IMR-90 (cell line): ENCODE results near the gene SHC2. TPM values are rescaled to one million over a fixed set of nuclear protein-coding genes. Genes with fewer than 3 reads are reported as not detected.

Source experiments
- ATAC-seq: fragments of 200-7000 bp; cut with Tn5 transposase; 2 replicates; pipeline ENCODE4 v1.9.1; 2020; ENCODE audit warnings: low read depth, mild to moderate bottlenecking, moderate library complexity
- BruUV-seq: library from RNA; stranded (reverse); fragments of 400-500 nt; replicated peaks from 2 replicates; lab custom pipeline; 2021; lab: Mats Ljungman, UMichigan
- CTCF ChIA-PET: fragments of 300-600 bp; formaldehyde crosslinking; extraction: SDS; loops from one replicate; lab custom pipeline; 2021; ENCODE audit warnings: antibody characterized with exemption; lab: Yijun Ruan, JAX
- POLR2A ChIA-PET: fragments of 300-600 bp; sonication (Branson Sonifier 250); formaldehyde crosslinking; loops from one replicate; lab custom pipeline; 2022; ENCODE audit warnings: antibody characterized with exemption; ENCODE audit not compliant: unreplicated experiment; lab: Charles Lee
- DNase-seq: peaks from one replicate; pipeline ENCODE4 v3.0.0; 2013
- H2AFZ ChIP-seq: replicated peaks from 2 replicates; pipeline ENCODE3; 2013; ENCODE audit warnings: low read length, mild to moderate bottlenecking; ENCODE audit not compliant: poor library complexity
- H2AK5ac ChIP-seq: 2 replicates; pipeline ENCODE4 v1.6.1; 2013; ENCODE audit warnings: low read depth, low read length, inconsistent platforms
- H2AK9ac ChIP-seq: replicated peaks from 2 replicates; pipeline ENCODE3; 2013; ENCODE audit warnings: mild to moderate bottlenecking, low read depth, low read length, moderate library complexity; ENCODE audit not compliant: poor library complexity
- H2BK120ac ChIP-seq: 2 replicates; pipeline ENCODE4 v1.6.1; 2013; ENCODE audit warnings: low read depth, low read length, inconsistent platforms
- H2BK15ac ChIP-seq: 3 replicates; pipeline ENCODE4 v1.6.1; 2013; ENCODE audit warnings: low read depth, low read length, inconsistent platforms
- H2BK20ac ChIP-seq: 2 replicates; pipeline ENCODE4 v1.6.1; 2013; ENCODE audit warnings: low read depth, mild to moderate bottlenecking, inconsistent platforms, low read length, moderate library complexity
- H2BK5ac ChIP-seq: 2 replicates; pipeline ENCODE4 v1.6.1; 2013; ENCODE audit warnings: mild to moderate bottlenecking, low read depth, low read length, inconsistent platforms; ENCODE audit not compliant: poor library complexity, severe bottlenecking
- H3K14ac ChIP-seq: replicated peaks from 2 replicates; pipeline ENCODE4 v1.6.1; 2013; ENCODE audit warnings: low read depth, low read length, inconsistent platforms
- H3K18ac ChIP-seq: 2 replicates; pipeline ENCODE4 v1.6.1; 2013; ENCODE audit warnings: low read depth, low read length, control low read depth
- H3K23ac ChIP-seq: 2 replicates; pipeline ENCODE4 v1.6.1; 2013; ENCODE audit warnings: low read depth, low read length, inconsistent platforms
- H3K27ac ChIP-seq: 2 replicates; pipeline ENCODE4 v1.5.1; 2013; ENCODE audit warnings: mild to moderate bottlenecking, control low read depth, low read length; ENCODE audit not compliant: insufficient read depth
- H3K27me3 ChIP-seq: 2 replicates; pipeline ENCODE4 v1.6.1; 2013; ENCODE audit warnings: low read length; ENCODE audit not compliant: control insufficient read depth, insufficient read depth
- H3K36me3 ChIP-seq: 2 replicates; pipeline ENCODE4 v1.6.1; 2013; ENCODE audit warnings: low read length, mixed read lengths; ENCODE audit not compliant: control insufficient read depth, insufficient read depth
- H3K4ac ChIP-seq: 2 replicates; pipeline ENCODE4 v1.6.1; 2013; ENCODE audit warnings: low read depth, low read length, inconsistent platforms
- H3K4me1 ChIP-seq: 2 replicates; pipeline ENCODE4 v1.6.1; 2013; ENCODE audit warnings: low read length, mixed read lengths; ENCODE audit not compliant: control insufficient read depth, insufficient read depth
- H3K4me2 ChIP-seq: 2 replicates; pipeline ENCODE4 v1.6.1; 2013; ENCODE audit warnings: low read depth, mild to moderate bottlenecking, control low read depth, low read length, moderate library complexity
- H3K4me3 ChIP-seq: 2 replicates; pipeline ENCODE4 v1.5.1; 2013; ENCODE audit warnings: low read depth, mild to moderate bottlenecking, control low read depth, low read length, moderate library complexity; ENCODE audit not compliant: insufficient read depth
- H3K56ac ChIP-seq: 2 replicates; pipeline ENCODE4 v1.6.1; 2013; ENCODE audit warnings: low read length, inconsistent platforms; ENCODE audit not compliant: insufficient read depth; ENCODE audit errors: extremely low read depth
- H3K79me1 ChIP-seq, 2 experiments: 2 replicates each; pipeline ENCODE4 v1.6.1; 2013; ENCODE audit warnings: low read length in 2 of 2, inconsistent platforms in 1 of 2, low read depth in 1 of 2
- H3K9ac ChIP-seq: 2 replicates; pipeline ENCODE4 v1.6.1; 2013; ENCODE audit warnings: low read depth, low read length, control low read depth
- H3K9me1 ChIP-seq: 2 replicates; pipeline ENCODE4 v1.6.1; 2013; ENCODE audit warnings: low read length, inconsistent platforms; ENCODE audit not compliant: insufficient read depth
- H3K9me3 ChIP-seq: 2 replicates; pipeline ENCODE4 v1.6.1; 2013; ENCODE audit warnings: low read length; ENCODE audit not compliant: control insufficient read depth, insufficient read depth
- H4K20me1 ChIP-seq: 2 replicates; pipeline ENCODE4 v1.6.1; 2013; ENCODE audit warnings: low read length, inconsistent platforms; ENCODE audit not compliant: insufficient read depth
- H4K5ac ChIP-seq: 2 replicates; pipeline ENCODE4 v1.6.1; 2013; ENCODE audit warnings: mild to moderate bottlenecking, low read depth, low read length, control low read depth
- H4K8ac ChIP-seq, 2 experiments: 2 replicates each; pipeline ENCODE4 v1.6.1; 2013; ENCODE audit warnings: low read depth in 2 of 2, low read length in 2 of 2, control low read depth in 1 of 2, inconsistent platforms in 1 of 2
- H4K91ac ChIP-seq: 2 replicates; pipeline ENCODE4 v1.6.1; 2013; ENCODE audit warnings: low read depth, low read length, inconsistent platforms; ENCODE audit not compliant: insufficient read depth
- BHLHE40 ChIP-seq: fragments of 150-350 bp; IDR thresholded peaks from 2 replicates; pipeline ENCODE4 v1.6.1; 2016; ENCODE audit warnings: mild to moderate bottlenecking, low read depth, low read length
- CTCF ChIP-seq: conservative IDR thresholded peaks from 2 replicates; pipeline ENCODE4 v1.5.1; 2012; ENCODE audit warnings: mild to moderate bottlenecking, low read depth, low read length, improper control_type of control experiment
- MAFK ChIP-seq: IDR thresholded peaks from 2 replicates; pipeline ENCODE4 v1.6.1; 2012; ENCODE audit warnings: low read depth, low read length, improper control_type of control experiment
- MXI1 ChIP-seq: IDR thresholded peaks from 2 replicates; pipeline ENCODE4 v1.6.1; 2012; ENCODE audit warnings: low read depth, mild to moderate bottlenecking, low read length, moderate library complexity, borderline replicate concordance
- NFE2L2 ChIP-seq: fragments of 150-350 bp; IDR thresholded peaks from 2 replicates; pipeline ENCODE4 v1.6.1; 2016; ENCODE audit warnings: low read depth, mild to moderate bottlenecking, low read length
- RAD21 ChIP-seq: IDR thresholded peaks from 2 replicates; pipeline ENCODE4 v1.6.1; 2012; ENCODE audit warnings: low read length, improper control_type of control experiment
- RCOR1 ChIP-seq: IDR thresholded peaks from 2 replicates; pipeline ENCODE4 v1.6.1; 2012; ENCODE audit warnings: mild to moderate bottlenecking, low read length, improper control_type of control experiment; ENCODE audit not compliant: insufficient replicate concordance
- RFX5 ChIP-seq: IDR thresholded peaks from 2 replicates; pipeline ENCODE4 v1.8.0; 2012; ENCODE audit warnings: low read depth, mild to moderate bottlenecking, low read length, moderate library complexity
- SMC3 ChIP-seq: fragments of 150-350 bp; IDR thresholded peaks from 2 replicates; pipeline ENCODE4 v1.6.1; 2016; ENCODE audit warnings: low read depth, mild to moderate bottlenecking, antibody characterized with exemption, low read length, moderate library complexity
- WGBS, 2 experiments: methylation state at CpG; one replicate each; pipeline versions ENCODE4 v1.1.5 to v1.1.7; 2013; ENCODE audit warnings: missing lambda C conversion rate in 2 of 2; ENCODE audit not compliant: insufficient read length in 1 of 2; ENCODE audit errors: extremely low coverage in 2 of 2; 5-methylcytosine and 5-hydroxymethylcytosine counted together
- dilution Hi-C: fragments of 300-500 bp; cut with HindIII; formaldehyde crosslinking; loops from one replicate; pipeline ENCODE4 v1.14.3; 2018; ENCODE audit warnings: low sequenced_read_pairs; ENCODE audit not compliant: unreplicated experiment
- in situ Hi-C: fragments of 300-500 bp; cut with MboI; formaldehyde crosslinking; loops from 3 replicates; pipeline ENCODE4 v1.14.3; 2019; ENCODE audit warnings: low sequenced_read_pairs, inconsistent platforms, mixed read lengths
- intact Hi-C: fragments of 100-400 bp; cut with micrococcal nuclease; formaldehyde crosslinking; loops from 2 replicates; pipeline ENCODE4 v1.10.0; 2022
- polyA plus RNA-seq, 3 experiments: library from polyadenylated mRNA; depleted of rRNA; stranded (reverse); fragments of >200 nt; gene quantifications; 2 replicates each; pipeline ENCODE4 v1.2.3, GENCODE V29; 2012; ENCODE audit warnings: low replicate concordance in 1 of 3
- total RNA-seq: library from RNA; depleted of rRNA; stranded (reverse); fragments of >200 nt; gene quantifications from 2 replicates; pipeline ENCODE4 v1.2.3, GENCODE V29; 2012

Gene SHC2
- total and polyA plus RNA-seq, 2 of the 4 experiments (the other 2 are of a cell fraction), result 0.68 TPM; not detected in 1

GRCh38 chr19:367561-367960 is 93.3 kb downstream of the SHC2 start:
- dilution Hi-C loops, result no loop called here

More at GRCh38 chr19:367561-367960, 93.3 kb downstream of the SHC2 start:
- H3K14ac ChIP-seq, result no peak overlapping the region
- H2BK5ac ChIP-seq, result no peak overlapping the region
- H3K56ac ChIP-seq, result no peak overlapping the region
- H3K4ac ChIP-seq, result no peak overlapping the region
- peaks cover 1% of the 10 kb centered on the region; the same call in 1 of the 2 replicates for H3K4me1 ChIP-seq
- H2AFZ ChIP-seq, result no peak overlapping the region
- peaks cover 41% of the 10 kb centered on the region for H3K27me3 ChIP-seq
- intact Hi-C loops (no loop called here), in situ Hi-C loops (no loop called here)
- H3K4me2 ChIP-seq, result no peak overlapping the region
- no peak for TF ChIP-seq RAD21
- no peak for TF ChIP-seq RFX5
- TF ChIP-seq CTCF, result no peak
- no peak for TF ChIP-seq MAFK
- no peak for TF ChIP-seq SMC3
- no peak for TF ChIP-seq BHLHE40
- no peak for TF ChIP-seq NFE2L2
- TF ChIP-seq RCOR1, result no peak
- TF ChIP-seq MXI1, result no peak
- no peak overlapping the region for H2AK9ac ChIP-seq
- H3K9me3 ChIP-seq, result peaks cover 8% of the 10 kb centered on the region
- no peak overlapping the region for H3K23ac ChIP-seq
- BruUV-seq, result no TSS peak
- H3K18ac ChIP-seq, result no peak overlapping the region
- H3K9me1 ChIP-seq, result no peaks in the 10 kb centered on the region
- H3K9ac ChIP-seq, result no peak overlapping the region
- ChIA-PET CTCF (no interaction called here), POLR2A (no interaction called here)
- H2AK5ac ChIP-seq, result no peak overlapping the region
- no peak overlapping the region for H4K8ac ChIP-seq
- H3K36me3 ChIP-seq, result no peaks in the 10 kb centered on the region
- H3K27ac ChIP-seq, result no peak overlapping the region
- no peak overlapping the region for H2BK20ac ChIP-seq
- H4K5ac ChIP-seq, result no peak overlapping the region
- DNase-seq, result no peak
- no peaks in the 10 kb centered on the region for H3K79me1 ChIP-seq
- H3K4me3 ChIP-seq, result no peak overlapping the region
- H2BK15ac ChIP-seq, result no peak overlapping the region
- no CpG with 5 or more reads among the region's 14 CpGs for WGBS, 2 experiments
- H2BK120ac ChIP-seq, result no peak overlapping the region
- H4K20me1 ChIP-seq, result no peaks in the 10 kb centered on the region
- H4K91ac ChIP-seq, result no peak overlapping the region
- ATAC-seq, result no peak
